ENCODE measurements around the gene NPR2.

DNA sequence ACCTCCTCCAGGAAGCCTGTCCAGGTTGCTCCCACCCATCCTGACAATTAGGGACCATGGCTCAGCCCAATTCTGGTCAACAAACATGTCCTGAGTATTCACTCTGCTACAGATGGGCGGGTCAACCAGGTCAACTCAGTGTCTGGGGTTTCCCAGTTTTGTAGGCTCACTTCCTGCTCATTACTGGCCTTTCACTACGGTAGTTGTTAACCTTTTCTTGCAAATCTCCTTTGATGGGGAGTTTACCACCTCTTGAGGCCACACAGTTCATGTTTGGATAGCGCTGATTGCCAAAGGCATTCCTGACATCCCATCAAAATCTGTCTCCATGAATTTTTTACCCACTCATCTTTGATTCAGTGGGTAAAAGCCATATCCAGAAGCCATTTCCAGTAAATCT lies 51.4 kb downstream of the NPR2 start:
- TF ChIP-seq, protein P1, sequence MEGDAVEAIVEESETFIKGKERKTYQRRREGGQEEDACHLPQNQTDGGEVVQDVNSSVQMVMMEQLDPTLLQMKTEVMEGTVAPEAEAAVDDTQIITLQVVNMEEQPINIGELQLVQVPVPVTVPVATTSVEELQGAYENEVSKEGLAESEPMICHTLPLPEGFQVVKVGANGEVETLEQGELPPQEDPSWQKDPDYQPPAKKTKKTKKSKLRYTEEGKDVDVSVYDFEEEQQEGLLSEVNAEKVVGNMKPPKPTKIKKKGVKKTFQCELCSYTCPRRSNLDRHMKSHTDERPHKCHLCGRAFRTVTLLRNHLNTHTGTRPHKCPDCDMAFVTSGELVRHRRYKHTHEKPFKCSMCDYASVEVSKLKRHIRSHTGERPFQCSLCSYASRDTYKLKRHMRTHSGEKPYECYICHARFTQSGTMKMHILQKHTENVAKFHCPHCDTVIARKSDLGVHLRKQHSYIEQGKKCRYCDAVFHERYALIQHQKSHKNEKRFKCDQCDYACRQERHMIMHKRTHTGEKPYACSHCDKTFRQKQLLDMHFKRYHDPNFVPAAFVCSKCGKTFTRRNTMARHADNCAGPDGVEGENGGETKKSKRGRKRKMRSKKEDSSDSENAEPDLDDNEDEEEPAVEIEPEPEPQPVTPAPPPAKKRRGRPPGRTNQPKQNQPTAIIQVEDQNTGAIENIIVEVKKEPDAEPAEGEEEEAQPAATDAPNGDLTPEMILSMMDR (IDR thresholded peaks at IDR 0.05), result no peak
- no peak for TF ChIP-seq POLR2A (IDR thresholded peaks at IDR 0.05)
- no peak for TF ChIP-seq EP300 (IDR thresholded peaks at IDR 0.05)
